H9 (cell line): ENCODE measurements around the gene ATAD3C. TPM values are rescaled to one million over a fixed set of nuclear protein-coding genes. Genes with fewer than 3 reads are reported as not detected.

Experiments used
- DNase-seq: peaks from one replicate; pipeline ENCODE4 v3.0.0-alpha.2; 2017
- H2AFZ ChIP-seq: one replicate; pipeline ENCODE4 v1.6.1; 2013; ENCODE audit warnings: mild to moderate bottlenecking, low read length, control low read depth, moderate library complexity
- H2AK5ac ChIP-seq: 2 replicates; pipeline ENCODE4 v1.6.1; 2013; ENCODE audit warnings: low read length, control low read depth, mixed read lengths; ENCODE audit not compliant: insufficient read length
- H2BK120ac ChIP-seq: one replicate; pipeline ENCODE4 v1.6.1; 2013; ENCODE audit warnings: low read depth, mild to moderate bottlenecking, low read length, control low read depth, inconsistent platforms; ENCODE audit not compliant: poor library complexity, severe bottlenecking
- H2BK12ac ChIP-seq: 2 replicates; pipeline ENCODE4 v1.6.1; 2013; ENCODE audit warnings: low read length, control low read depth, mixed read lengths, low read depth; ENCODE audit not compliant: insufficient read length
- H2BK15ac ChIP-seq: 2 replicates; pipeline ENCODE4 v1.6.1; 2013; ENCODE audit warnings: low read depth, low read length, control low read depth
- H2BK20ac ChIP-seq: one replicate; pipeline ENCODE4 v1.6.1; 2013; ENCODE audit warnings: low read depth, mild to moderate bottlenecking, low read length, control low read depth, inconsistent platforms; ENCODE audit not compliant: poor library complexity, severe bottlenecking
- H2BK5ac ChIP-seq: 2 replicates; pipeline ENCODE4 v1.6.1; 2013; ENCODE audit warnings: low read length, control low read depth, mixed read lengths; ENCODE audit not compliant: insufficient read length
- H3K14ac ChIP-seq: 2 replicates; pipeline ENCODE4 v1.6.1; 2013; ENCODE audit warnings: low read length, control low read depth; ENCODE audit not compliant: insufficient read depth
- H3K18ac ChIP-seq: 2 replicates; pipeline ENCODE4 v1.6.1; 2013; ENCODE audit warnings: low read depth, mild to moderate bottlenecking, mixed read lengths, low read length, control low read depth; ENCODE audit not compliant: insufficient read length
- H3K23ac ChIP-seq: 2 replicates; pipeline ENCODE4 v1.6.1; 2013; ENCODE audit warnings: low read length, control low read depth, mixed read lengths, low read depth; ENCODE audit not compliant: insufficient read length
- H3K23me2 ChIP-seq: 2 replicates; pipeline ENCODE4 v1.6.1; 2013; ENCODE audit warnings: low read depth, mild to moderate bottlenecking, mixed read lengths, low read length, control low read depth; ENCODE audit not compliant: insufficient read length, poor library complexity, severe bottlenecking
- H3K27ac ChIP-seq: 2 replicates; pipeline ENCODE4 v1.5.1; 2013; ENCODE audit warnings: low read length, control low read depth, mixed read lengths, low read depth; ENCODE audit not compliant: insufficient read length
- H3K27me3 ChIP-seq: 2 replicates; pipeline ENCODE4 v1.6.1; 2013; ENCODE audit warnings: low read length, control low read depth, inconsistent platforms; ENCODE audit not compliant: insufficient read depth
- H3K4ac ChIP-seq: 2 replicates; pipeline ENCODE4 v1.6.1; 2013; ENCODE audit warnings: low read depth, mild to moderate bottlenecking, control low read depth, inconsistent platforms, low read length, moderate library complexity
- H3K4me1 ChIP-seq: 2 replicates; pipeline ENCODE4 v1.6.1; 2013; ENCODE audit warnings: low read length, control low read depth, inconsistent platforms; ENCODE audit not compliant: insufficient read depth
- H3K4me2 ChIP-seq: 2 replicates; pipeline ENCODE4 v1.6.1; 2013; ENCODE audit warnings: low read length, control low read depth, mixed read lengths; ENCODE audit not compliant: insufficient read length, insufficient read depth
- H3K56ac ChIP-seq: 2 replicates; pipeline ENCODE4 v1.6.1; 2013; ENCODE audit warnings: low read depth, mild to moderate bottlenecking, mixed read lengths, low read length, control low read depth; ENCODE audit not compliant: insufficient read length
- H3K79me1 ChIP-seq: 2 replicates; pipeline ENCODE4 v1.6.1; 2013; ENCODE audit warnings: low read depth, mild to moderate bottlenecking, moderate library complexity, low read length, control low read depth, inconsistent platforms; ENCODE audit not compliant: insufficient read depth, poor library complexity, severe bottlenecking
- H3K79me2 ChIP-seq: 2 replicates; pipeline ENCODE4 v1.6.1; 2013; ENCODE audit warnings: low read length, control low read depth, inconsistent platforms; ENCODE audit not compliant: insufficient read depth
- H3K9ac ChIP-seq: 2 replicates; pipeline ENCODE4 v1.6.1; 2013; ENCODE audit warnings: low read length, control low read depth, mixed read lengths; ENCODE audit not compliant: insufficient read length; ENCODE audit errors: extremely low read depth
- H3K9me3 ChIP-seq: one replicate; pipeline ENCODE4 v1.6.1; 2013; ENCODE audit warnings: low read depth, low read length, inconsistent platforms; ENCODE audit not compliant: control insufficient read depth
- H3T11ph ChIP-seq: one replicate; pipeline ENCODE4 v1.6.1; 2013; ENCODE audit warnings: mild to moderate bottlenecking, low read length, control low read depth, inconsistent platforms
- H4K20me1 ChIP-seq: one replicate; pipeline ENCODE4 v1.6.1; 2013; ENCODE audit not compliant: control insufficient read depth, insufficient read length, insufficient read depth
- H4K5ac ChIP-seq: 2 replicates; pipeline ENCODE4 v1.6.1; 2013; ENCODE audit warnings: low read depth, mild to moderate bottlenecking, mixed read lengths, low read length, control low read depth; ENCODE audit not compliant: insufficient read length
- H4K8ac ChIP-seq: replicated peaks from 2 replicates; pipeline ENCODE4 v1.6.1; 2013; ENCODE audit warnings: low read length, control low read depth, mixed read lengths, low read depth; ENCODE audit not compliant: insufficient read length
- H4K91ac ChIP-seq: 2 replicates; pipeline ENCODE4 v1.6.1; 2013; ENCODE audit warnings: low read depth, mild to moderate bottlenecking, moderate library complexity, mixed read lengths, low read length, control low read depth; ENCODE audit not compliant: insufficient read length
- H3K27ac Mint-ChIP-seq, 3 experiments: 2 replicates in 2 of 3; 3 replicates in 1 of 3; pipeline ENCODE4 v1.8.0; 2020 to 2021; ENCODE audit warnings: mixed read lengths in 3 of 3, mild to moderate bottlenecking in 1 of 3, moderate library complexity in 1 of 3
- H3K27me3 Mint-ChIP-seq: 2 replicates; pipeline ENCODE4 v1.8.0; 2021; ENCODE audit warnings: low read depth, mild to moderate bottlenecking, moderate library complexity, mixed read lengths
- H3K36me3 Mint-ChIP-seq, 3 experiments: 2 replicates in 2 of 3; 3 replicates in 1 of 3; pipeline ENCODE4 v1.8.0; 2020 to 2021; ENCODE audit warnings: low read depth in 3 of 3, mixed read lengths in 3 of 3; ENCODE audit not compliant: insufficient read depth in 1 of 3
- H3K4me1 Mint-ChIP-seq, 2 experiments: 2 replicates each; pipeline ENCODE4 v1.8.0; 2020; ENCODE audit warnings: mixed read lengths in 2 of 2
- H3K4me3 Mint-ChIP-seq, 2 experiments: 2 replicates in 1 of 2; 3 replicates in 1 of 2; pipeline ENCODE4 v1.8.0; 2020 to 2021; ENCODE audit warnings: mild to moderate bottlenecking in 2 of 2, mixed read lengths in 2 of 2, moderate library complexity in 1 of 2
- H3K9me3 Mint-ChIP-seq, 2 experiments: 2 replicates in 1 of 2; 3 replicates in 1 of 2; pipeline ENCODE4 v1.8.0; 2020; ENCODE audit warnings: mild to moderate bottlenecking in 2 of 2, mixed read lengths in 2 of 2, moderate library complexity in 1 of 2
- WGBS: extraction: QIAGEN DNeasy Blood & Tissue Kit; methylation state at CpG from one replicate; pipeline ENCODE4 v1.1.7; 2013; ENCODE audit warnings: missing lambda C conversion rate, low lambda C conversion rate, mixed read lengths; ENCODE audit not compliant: insufficient read length; ENCODE audit errors: extremely low coverage; 5-methylcytosine and 5-hydroxymethylcytosine counted together
- total RNA-seq: library from RNA; stranded (reverse); gene quantifications from 2 replicates; pipeline ENCODE4 v1.2.1, GENCODE V29; 2021
- TF ChIP-seq, protein P1 (sequence below): fragments of 200-600 bp; sonication (generic); conservative IDR thresholded peaks from 3 replicates; pipeline ENCODE4 v1.8.0; 2021; ENCODE audit warnings: antibody characterized with exemption, mild to moderate bottlenecking

ATAD3C gene
- total RNA-seq, 1 experiment from 2014 or later = 7.7 TPM

DNA sequence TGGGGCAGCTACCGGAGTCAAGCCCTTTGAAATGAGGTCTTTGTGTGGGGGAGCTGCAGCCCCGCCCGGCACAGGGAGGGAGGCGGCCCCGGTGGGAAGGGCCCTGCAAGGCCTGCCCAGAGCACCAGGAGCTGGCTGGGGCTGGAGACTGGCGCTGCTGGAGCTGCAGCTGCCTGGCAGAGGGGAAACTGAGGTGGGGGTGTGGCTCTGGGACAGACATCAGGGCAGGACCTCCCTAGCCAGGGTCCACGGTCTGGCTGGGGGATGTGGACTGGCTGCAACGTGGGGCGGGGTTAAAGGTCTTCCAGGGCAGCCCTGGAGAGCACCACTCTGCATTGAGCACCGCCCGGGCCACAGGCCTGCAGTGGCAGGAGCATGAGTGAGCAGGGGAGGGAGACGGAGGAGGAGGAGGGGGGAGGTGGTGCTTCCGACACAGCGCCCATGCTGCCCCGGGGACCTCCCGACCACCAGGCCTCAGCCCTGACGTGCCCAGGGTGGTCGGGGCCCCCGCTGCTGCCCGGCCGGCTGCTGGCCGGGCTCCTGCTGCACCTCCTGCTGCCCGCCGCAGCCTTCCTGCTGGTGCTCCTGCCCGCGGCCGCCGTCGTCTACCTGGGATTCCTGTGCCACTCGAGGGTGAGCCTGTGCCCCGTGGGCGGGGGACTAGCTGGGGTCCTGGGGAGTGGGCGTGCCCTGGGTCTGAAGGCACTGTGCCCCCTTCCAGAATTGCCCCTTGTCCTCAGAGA, 23.6 kb upstream of the ATAD3C start:
- Histone ChIP-seq H2AFZ (no peak overlapping the region), H3K27me3 (no peaks in the 10 kb centered on the region), H3K4me2 (no peak overlapping the region), H3T11ph (no peak overlapping the region), H2BK12ac (no peak overlapping the region), H4K8ac (no peak overlapping the region), H3K4ac (no peak overlapping the region), H3K4me1 (peaks cover 5% of the 10 kb centered on the region; the same call in 1 of the 2 replicates), H3K56ac (no peak overlapping the region), H2BK15ac (no peak overlapping the region), H3K27ac (no peak overlapping the region), H2BK5ac (no peak overlapping the region), H4K20me1 (no peaks in the 10 kb centered on the region), H3K79me2 (no peaks in the 10 kb centered on the region), H2BK120ac (no peak overlapping the region), H3K23ac (no peak overlapping the region), H4K5ac (no peak overlapping the region), H2AK5ac (no peak overlapping the region), H3K18ac (no peak overlapping the region), H3K9ac (no peak overlapping the region), H3K9me3 (no peaks in the 10 kb centered on the region), H3K14ac (no peak overlapping the region), H3K79me1 (no peaks in the 10 kb centered on the region), H3K23me2 (peaks cover 3% of the 10 kb centered on the region), H4K91ac (no peak overlapping the region), H2BK20ac (no peak overlapping the region)
- H3K4me1 Mint-ChIP-seq = peaks cover 31 to 52% of the 10 kb centered on the region in 2 experiments
- no CpG with 5 or more reads among the region's 33 CpGs for WGBS
- DNase-seq = peak; percentile 75
- H3K27me3 Mint-ChIP-seq = no peaks in the 10 kb centered on the region
- peak overlapping the region; percentile 17 to 66; a peak in 3 of 5 replicates for H3K4me3 Mint-ChIP-seq
- H3K36me3 Mint-ChIP-seq = peaks cover 3 to 5% (median 4%) of the 10 kb centered on the region in 3 experiments; a peak in 6 of 7 replicates
- peak overlapping the region in 2 of 3 experiments; percentile 29 to 82; a peak in 1 of 7 replicates for H3K27ac Mint-ChIP-seq
- TF ChIP-seq, protein P1, sequence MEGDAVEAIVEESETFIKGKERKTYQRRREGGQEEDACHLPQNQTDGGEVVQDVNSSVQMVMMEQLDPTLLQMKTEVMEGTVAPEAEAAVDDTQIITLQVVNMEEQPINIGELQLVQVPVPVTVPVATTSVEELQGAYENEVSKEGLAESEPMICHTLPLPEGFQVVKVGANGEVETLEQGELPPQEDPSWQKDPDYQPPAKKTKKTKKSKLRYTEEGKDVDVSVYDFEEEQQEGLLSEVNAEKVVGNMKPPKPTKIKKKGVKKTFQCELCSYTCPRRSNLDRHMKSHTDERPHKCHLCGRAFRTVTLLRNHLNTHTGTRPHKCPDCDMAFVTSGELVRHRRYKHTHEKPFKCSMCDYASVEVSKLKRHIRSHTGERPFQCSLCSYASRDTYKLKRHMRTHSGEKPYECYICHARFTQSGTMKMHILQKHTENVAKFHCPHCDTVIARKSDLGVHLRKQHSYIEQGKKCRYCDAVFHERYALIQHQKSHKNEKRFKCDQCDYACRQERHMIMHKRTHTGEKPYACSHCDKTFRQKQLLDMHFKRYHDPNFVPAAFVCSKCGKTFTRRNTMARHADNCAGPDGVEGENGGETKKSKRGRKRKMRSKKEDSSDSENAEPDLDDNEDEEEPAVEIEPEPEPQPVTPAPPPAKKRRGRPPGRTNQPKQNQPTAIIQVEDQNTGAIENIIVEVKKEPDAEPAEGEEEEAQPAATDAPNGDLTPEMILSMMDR = no peak
- peaks cover 3 to 4% of the 10 kb centered on the region in 2 experiments; a peak in 4 of 5 replicates for H3K9me3 Mint-ChIP-seq
